ENCODE measurements around the gene UBE2J2.

- no peak for TF ChIP-seq TAF1 (CRISPR knock-in tag; IDR thresholded peaks at IDR 0.05)
- no peak for TF ChIP-seq ZIK1 (CRISPR knock-in tag; IDR thresholded peaks at IDR 0.05; ENCODE audit: borderline replicate concordance, low read depth)
- TF ChIP-seq RBFOX2 (IDR thresholded peaks at IDR 0.05; ENCODE audit: low read depth, low read length) = no peak
- no peak for TF ChIP-seq ZNF362 (CRISPR knock-in tag; IDR thresholded peaks at IDR 0.05; ENCODE audit: borderline replicate concordance)
- TF ChIP-seq EP300 (IDR thresholded peaks at IDR 0.05; ENCODE audit: low read depth in 2 of 2, low read length in 2 of 2) = no peak
- no peak for TF ChIP-seq EP300 (CRISPR knock-in tag; IDR thresholded peaks at IDR 0.05; ENCODE audit: borderline replicate concordance)
- no peak for TF ChIP-seq TARDBP (CRISPR knock-in tag; IDR thresholded peaks at IDR 0.05)
- no peak for TF ChIP-seq ZNF260 (CRISPR knock-in tag; IDR thresholded peaks at IDR 0.05; ENCODE audit: borderline replicate concordance, low read depth)
- TF ChIP-seq EED (CRISPR knock-in tag; IDR thresholded peaks at IDR 0.05) = no peak
Measured at GRCh38 chr1:1254667-1254998, 19.0 kb downstream of the UBE2J2 start.

Measured in HepG2 (cell line).